GM23248 (cell line): ENCODE measurements around the gene CTIF.

Source experiments
- EZH2 ChIP-seq: fragments of 200-600 bp; sonication (generic); IDR thresholded peaks from 2 replicates; pipeline ENCODE4 v1.6.1; 2018; ENCODE audit warnings: antibody characterized with exemption, mild to moderate bottlenecking; ENCODE audit not compliant: insufficient read depth, poor library complexity, severe bottlenecking
- EZH2phosphoT487 ChIP-seq: fragments of 200-600 bp; sonication (generic); IDR thresholded peaks from 2 replicates; pipeline ENCODE4 v1.6.1; 2018; ENCODE audit warnings: antibody characterized with exemption, moderate library complexity, mild to moderate bottlenecking, low read depth; ENCODE audit not compliant: insufficient read depth

DNA sequence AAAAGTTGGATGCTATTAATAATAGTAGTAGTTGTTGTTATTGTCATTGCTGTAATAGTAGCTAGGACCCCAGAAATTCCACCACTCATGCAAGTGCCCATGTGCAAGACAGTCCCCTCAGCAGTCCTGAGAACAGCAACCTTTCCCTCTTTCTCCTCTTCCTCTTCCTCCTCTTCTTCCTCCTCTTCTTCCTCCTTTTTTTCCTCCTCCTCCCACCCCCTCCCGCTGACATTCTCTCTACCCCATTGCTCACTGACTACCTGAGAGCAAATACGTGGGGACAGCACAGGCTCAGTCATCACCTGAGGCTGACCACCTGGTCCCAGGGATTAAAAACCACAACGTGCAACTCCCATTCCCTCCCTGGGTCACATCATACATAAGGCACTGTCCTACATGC, 370.1 kb downstream of the CTIF start:
- TF ChIP-seq EZH2 = no peak
- no peak for TF ChIP-seq EZH2phosphoT487
